H1 (cell line): ENCODE results near the gene ARRDC2. TPM values are rescaled to one million over a fixed set of nuclear protein-coding genes. Genes with fewer than 3 reads are reported as not detected.

ENCODE experiments used
- ATF2 ChIP-seq: IDR thresholded peaks from 2 replicates; pipeline ENCODE4 v1.6.1; 2012; ENCODE audit warnings: low read length, inconsistent platforms
- polyA plus RNA-seq, 7 experiments: library from polyadenylated mRNA; depleted of rRNA in 3 of 7; stranded (reverse) in 5 of 7; unstranded in 2 of 7; fragments of >200 nt in 5 of 7; fragments of 200-250 nt in 2 of 7; gene quantifications; 1 replicate in 5 of 7; 2 replicates in 1 of 7; 4 replicates in 1 of 7; pipeline versions ENCODE4 v1.2.1 to v1.2.3, GENCODE V29; 2011 to 2013; ENCODE audit warnings: missing spikeins in 2 of 7, mixed read lengths in 2 of 7
- total RNA-seq: library from RNA; stranded (reverse); fragmentation: NEBNext Ultra II Directional; extraction: Animal tissue kit (Norgen Biotek cat#: 25700); gene quantifications from 2 replicates; pipeline ENCODE4 v1.2.1, GENCODE V29; 2021

Gene ARRDC2
- total and polyA plus RNA-seq, 2 of the 8 experiments (the other 6 are each of a cell fraction or from before 2014, with no cell fraction given) = 5.4 to 6.9 TPM

- no peak for TF ChIP-seq ATF2
Observed at GRCh38 chr19:18021121-18021755, 13.3 kb downstream of the ARRDC2 start (continued).
